Hypothalamus (tissue), 51 donors: ENCODE measurements around the gene HRG.
"Not testable (repeated sequence)": the region's sequence is repeated elsewhere in the genome, so short reads cannot be mapped to it uniquely, and the experiment has no call there.

Source experiments
- DNase-seq, 51 donors: peaks; one replicate each; lab custom pipeline; 2025; lab: John Stamatoyannopoulos, UW

HRG gene

DNA sequence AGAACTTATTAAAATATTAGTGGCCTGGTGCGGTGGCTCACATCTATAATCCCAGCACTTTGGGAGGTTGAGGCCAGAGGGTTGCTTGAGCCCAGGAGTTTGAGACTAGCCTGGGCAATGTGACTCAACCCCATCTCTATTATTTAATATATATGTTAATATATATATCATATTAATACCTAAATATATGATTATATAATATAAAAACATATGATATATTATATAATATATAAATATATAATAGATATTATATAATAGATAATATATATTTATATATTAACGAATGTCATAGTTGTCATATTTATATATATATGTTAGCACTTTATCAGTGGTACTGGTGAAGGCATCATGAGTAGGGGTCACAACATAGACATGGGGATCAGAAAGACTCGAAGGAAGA, 5.2 kb downstream of the HRG start:
- no peak for DNase-seq

DNA sequence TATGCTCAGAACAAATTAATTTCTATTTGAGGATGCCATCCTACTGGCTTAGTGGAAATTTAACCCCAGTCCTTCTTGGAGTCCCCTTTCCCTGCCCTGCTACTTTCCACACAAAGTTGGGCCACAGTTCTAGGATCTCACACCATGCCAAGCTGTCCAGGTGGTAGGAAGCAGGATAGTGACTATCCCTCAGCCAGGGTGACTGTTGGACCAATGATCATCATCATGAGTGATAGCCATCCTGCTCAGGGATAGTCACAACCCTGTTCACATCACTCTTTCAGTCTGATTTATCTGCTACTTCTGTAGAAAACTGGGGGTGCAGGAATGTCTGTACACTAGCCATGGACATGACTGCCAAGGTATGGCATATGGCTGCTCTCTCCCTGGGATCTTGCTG, 12.8 kb downstream of the HRG start:
- no peak for DNase-seq

GRCh38 chr3:186679151-186679550, 13.3 kb downstream of the HRG start:
- no peak for DNase-seq

GRCh38 chr3:186680869-186681268, 15.1 kb downstream of the HRG start:
- no peak for DNase-seq

- DNase-seq, result no peak
Measured at GRCh38 chr3:186682812-186683211, 17.0 kb downstream of the HRG start.

- no peak for DNase-seq
Measured at GRCh38 chr3:186683979-186684378, 18.2 kb downstream of the HRG start.

DNA sequence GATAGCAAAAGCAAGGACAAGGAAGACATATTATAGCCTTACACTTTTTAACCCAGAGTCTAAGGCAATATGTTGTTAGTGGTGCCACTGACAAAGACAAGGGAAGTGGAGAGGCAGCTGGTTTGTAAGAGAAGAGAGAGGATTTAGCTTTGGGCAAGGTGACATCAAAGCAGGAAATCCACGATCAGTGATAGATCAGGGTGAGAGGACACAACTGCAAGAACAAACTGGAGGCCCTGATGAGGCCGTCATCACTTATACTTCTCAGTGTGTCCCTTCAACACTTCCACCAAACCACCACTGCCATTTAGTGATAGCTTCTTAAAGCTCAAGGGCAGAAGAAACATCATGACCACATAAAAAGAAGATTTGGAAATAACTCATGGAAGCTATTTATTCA, 20.7 kb downstream of the HRG start:
- not testable (repeated sequence) for DNase-seq

GRCh38 chr3:186687120-186687651, 21.4 kb downstream of the HRG start:
- DNase-seq, result no peak

DNA sequence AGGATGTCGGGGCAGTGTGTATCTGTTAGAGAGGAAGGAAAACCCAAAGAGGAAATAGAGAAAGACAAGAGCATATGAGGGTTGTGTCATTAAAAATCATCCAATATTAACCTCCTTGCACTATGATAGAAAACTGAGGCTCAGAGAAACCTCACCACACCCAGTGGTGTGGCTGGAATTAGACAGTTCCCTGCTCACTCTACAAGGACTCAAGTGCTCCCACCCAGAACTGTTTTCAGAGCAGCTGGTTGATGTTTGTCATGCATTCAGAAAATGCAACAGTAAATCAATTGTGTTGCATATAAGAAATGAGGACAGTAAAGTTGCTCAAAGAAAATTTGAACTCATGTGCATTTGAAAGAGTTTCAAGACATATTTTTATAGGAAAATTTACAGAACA, 24.5 kb downstream of the HRG start:
- DNase-seq, result not testable (repeated sequence)

GRCh38 chr3:186691676-186692075, 25.9 kb downstream of the HRG start:
- DNase-seq, result no peak

DNA sequence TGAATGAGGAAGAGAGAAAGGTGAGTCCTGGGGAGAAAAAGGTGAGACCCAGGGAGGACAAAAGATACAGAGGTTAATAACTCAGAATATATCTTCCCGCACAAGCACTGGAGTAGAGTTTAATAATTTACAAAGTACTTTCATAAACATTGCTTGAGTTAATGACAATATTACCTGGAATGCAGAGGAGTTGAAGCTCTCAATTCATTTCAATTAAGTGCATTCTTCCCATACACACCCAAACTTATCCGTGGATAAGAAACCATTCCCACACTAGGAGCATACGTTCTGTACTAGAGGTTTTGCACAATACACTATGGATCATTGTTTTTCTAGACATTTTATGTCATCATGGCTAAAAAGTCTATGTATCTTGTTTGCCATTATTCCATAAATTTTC, 28.0 kb downstream of the HRG start:
- DNase-seq, result no peak

DNA sequence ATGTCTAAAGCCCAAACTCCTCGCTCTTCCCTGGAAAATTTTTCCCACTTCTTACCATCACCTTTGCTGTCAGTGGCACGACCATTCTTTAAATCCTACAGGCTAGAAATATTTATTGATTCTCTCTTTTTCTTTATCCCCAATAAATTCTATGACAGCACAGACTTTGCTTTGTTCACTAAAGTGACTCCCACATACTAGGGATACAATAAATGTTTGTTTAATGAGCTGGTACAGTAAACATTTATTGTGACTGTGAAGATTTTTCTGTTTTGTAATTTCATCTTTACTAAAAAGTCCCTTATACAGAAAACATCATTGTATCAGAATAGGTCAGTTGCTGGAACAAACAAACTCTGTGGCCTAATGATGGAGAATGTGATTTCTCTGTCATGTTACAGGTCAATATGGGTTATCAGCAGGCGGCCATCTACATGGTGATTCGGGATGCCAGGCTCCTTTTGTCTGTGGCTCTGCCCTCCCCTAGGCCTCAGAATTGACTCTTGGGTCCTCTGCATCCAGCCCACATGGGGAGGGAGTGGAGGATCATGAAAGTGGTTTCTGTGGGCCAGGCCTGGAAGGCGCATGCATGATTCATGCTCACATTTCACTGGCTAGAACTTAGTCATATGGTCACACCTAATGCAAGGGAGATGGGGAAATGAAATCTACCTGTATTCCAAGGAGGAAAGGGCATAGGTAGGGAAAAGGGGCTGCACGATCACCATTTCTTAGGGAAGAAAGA, 28.6 kb downstream of the HRG start:
- no peak for DNase-seq

- DNase-seq, result no peak
Measured at GRCh38 chr3:186696522-186696921, 30.7 kb downstream of the HRG start.

DNA sequence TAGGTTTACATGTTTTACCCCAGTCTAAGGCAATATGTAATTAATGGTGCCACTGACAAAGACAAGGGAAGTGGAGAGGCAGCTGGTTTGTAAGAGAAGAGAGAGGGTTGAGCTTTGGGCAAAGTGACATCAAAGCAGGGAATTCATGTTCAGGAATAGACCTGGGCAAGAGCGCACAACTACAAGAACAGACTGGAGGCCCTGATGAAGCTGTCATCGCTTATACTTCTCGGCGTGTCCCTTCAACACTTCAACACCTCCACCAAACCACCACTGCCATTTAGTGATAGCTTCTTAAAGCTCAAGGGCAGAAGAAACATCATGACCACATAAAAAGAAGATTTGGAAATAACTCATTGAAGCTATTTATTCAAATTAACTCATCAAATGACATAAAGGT, 31.7 kb downstream of the HRG start:
- DNase-seq, result no peak

- DNase-seq, result no peak
Measured at GRCh38 chr3:186700267-186700666, 34.5 kb downstream of the HRG start.

GRCh38 chr3:186702451-186702850, 36.6 kb downstream of the HRG start:
- DNase-seq, result not testable (repeated sequence)

GRCh38 chr3:186705882-186706780, 40.3 kb downstream of the HRG start:
- DNase-seq, result no peak

- DNase-seq, result no peak
Measured at GRCh38 chr3:186708983-186709679, 43.3 kb downstream of the HRG start.

GRCh38 chr3:186710694-186711093, 44.9 kb downstream of the HRG start:
- DNase-seq, result not testable (repeated sequence)

DNA sequence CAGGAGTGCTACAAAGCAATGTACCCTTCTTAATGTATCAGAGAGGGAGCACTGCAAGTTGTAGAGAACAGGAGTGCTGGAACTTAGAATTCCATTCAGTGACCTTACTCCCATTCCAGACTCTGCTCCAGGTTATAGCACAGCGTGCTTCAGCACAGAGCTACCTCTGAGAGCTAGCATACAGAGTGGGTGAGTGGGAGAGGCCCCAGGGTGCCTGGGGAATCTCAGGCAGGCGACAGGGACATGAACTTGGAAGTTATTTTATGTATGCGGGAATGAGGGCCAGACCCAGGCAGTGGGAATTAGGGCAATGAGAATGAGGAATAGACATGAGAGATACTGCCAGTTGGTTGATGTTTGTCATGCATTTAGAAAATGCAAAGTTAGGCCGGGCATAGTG, 47.7 kb downstream of the HRG start:
- DNase-seq, result no peak

DNA sequence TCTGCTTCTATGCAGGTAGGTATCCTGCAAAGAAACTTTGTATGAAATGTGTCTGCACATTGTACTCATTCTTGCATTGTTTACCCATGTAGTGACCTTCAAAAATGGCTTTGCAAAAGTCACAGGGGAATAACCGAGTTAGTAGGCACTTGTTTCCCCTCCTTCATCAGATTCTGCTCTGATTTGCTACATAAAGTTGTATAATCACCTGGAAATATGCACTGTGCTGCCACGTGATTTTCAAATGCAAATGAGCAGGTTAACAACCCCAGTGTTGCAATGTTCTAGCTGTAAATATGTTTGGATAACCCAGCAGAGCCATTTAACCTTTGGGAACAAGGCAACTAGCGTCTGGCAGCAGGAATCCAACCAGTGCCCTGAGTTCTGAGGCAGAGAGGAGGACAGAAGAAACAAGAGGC, 51.2 kb downstream of the HRG start, which contains the start of gene KNG1:
Gene KNG1 (plus strand): TSS at position 321 of the 419 bp plus-strand sequence. CDS start 184 bp downstream, outside the sequence.
- DNase-seq, result no peak
